ENCODE measurements around the gene CDH22. TPM values are rescaled to one million over a fixed set of nuclear protein-coding genes. Genes with fewer than 3 reads are reported as not detected.

The CDH22 gene
- total RNA-seq, 1 experiment from 2014 or later = 0.07 TPM

GRCh38 chr20:46344488-46345162 is 36.3 kb upstream of the CDH22 start:
- DNase-seq (ENCODE audit: low read depth) = no peak
- in situ Hi-C loops (cut with HindIII; ENCODE audit: low pct_unique_long_range_greater_than_20kb, low sequenced_read_pairs) = no loop called here

- DNase-seq (ENCODE audit: low read depth) = no peak
- in situ Hi-C loops (cut with HindIII; ENCODE audit: low pct_unique_long_range_greater_than_20kb, low sequenced_read_pairs) = no loop called here
These were observed 35.7 kb upstream of the CDH22 start for GRCh38 chr20:46343975-46344357.

- no peak for DNase-seq (ENCODE audit: low read depth)
These were observed 35.2 kb upstream of the CDH22 start for GRCh38 chr20:46343348-46343974.

GRCh38 chr20:46342451-46343347 is 34.4 kb upstream of the CDH22 start:
- in situ Hi-C loops (cut with HindIII; ENCODE audit: low pct_unique_long_range_greater_than_20kb, low sequenced_read_pairs) = no loop called here
- no peak for DNase-seq (ENCODE audit: low read depth)

More at GRCh38 chr20:46343348-46343974, 35.2 kb upstream of the CDH22 start:
- in situ Hi-C loops (cut with HindIII; ENCODE audit: low pct_unique_long_range_greater_than_20kb, low sequenced_read_pairs) = no loop called here

- in situ Hi-C loops (cut with HindIII; ENCODE audit: low pct_unique_long_range_greater_than_20kb, low sequenced_read_pairs) = no loop called here
- DNase-seq (ENCODE audit: low read depth) = no peak
These were observed 33.7 kb upstream of the CDH22 start for GRCh38 chr20:46342010-46342378.

- in situ Hi-C loops (cut with HindIII; ENCODE audit: low pct_unique_long_range_greater_than_20kb, low sequenced_read_pairs) = no loop called here
- no peak for DNase-seq (ENCODE audit: low read depth)
These were observed 33.0 kb upstream of the CDH22 start for GRCh38 chr20:46341074-46342009.

GRCh38 chr20:46339037-46339436 is 30.7 kb upstream of the CDH22 start:
- DNase-seq (ENCODE audit: low read depth) = no peak
- in situ Hi-C loops (cut with HindIII; ENCODE audit: low pct_unique_long_range_greater_than_20kb, low sequenced_read_pairs) = no loop called here

- no peak for DNase-seq (ENCODE audit: low read depth)
- in situ Hi-C loops (cut with HindIII; ENCODE audit: low pct_unique_long_range_greater_than_20kb, low sequenced_read_pairs) = no loop called here
These were observed 28.4 kb upstream of the CDH22 start for GRCh38 chr20:46336735-46337134.

GRCh38 chr20:46334303-46334904 is 26.1 kb upstream of the CDH22 start:
- DNase-seq (ENCODE audit: low read depth) = no peak
- in situ Hi-C loops (cut with HindIII; ENCODE audit: low pct_unique_long_range_greater_than_20kb, low sequenced_read_pairs) = no loop called here

GRCh38 chr20:46333161-46333991 is 25.1 kb upstream of the CDH22 start:
- in situ Hi-C loops (cut with HindIII; ENCODE audit: low pct_unique_long_range_greater_than_20kb, low sequenced_read_pairs) = no loop called here
- no peak for DNase-seq (ENCODE audit: low read depth)

- in situ Hi-C loops (cut with HindIII; ENCODE audit: low pct_unique_long_range_greater_than_20kb, low sequenced_read_pairs) = no loop called here
- DNase-seq (ENCODE audit: low read depth) = no peak
These were observed 24.3 kb upstream of the CDH22 start for GRCh38 chr20:46332373-46333160.

GRCh38 chr20:46331611-46332361 is 23.5 kb upstream of the CDH22 start:
- DNase-seq (ENCODE audit: low read depth) = no peak
- in situ Hi-C loops (cut with HindIII; ENCODE audit: low pct_unique_long_range_greater_than_20kb, low sequenced_read_pairs) = no loop called here

- in situ Hi-C loops (cut with HindIII; ENCODE audit: low pct_unique_long_range_greater_than_20kb, low sequenced_read_pairs) = no loop called here
- DNase-seq (ENCODE audit: low read depth) = no peak
These were observed 22.6 kb upstream of the CDH22 start for GRCh38 chr20:46330831-46331371.

- in situ Hi-C loops (cut with HindIII; ENCODE audit: low pct_unique_long_range_greater_than_20kb, low sequenced_read_pairs) = no loop called here
- DNase-seq (ENCODE audit: low read depth) = no peak
These were observed 21.9 kb upstream of the CDH22 start for GRCh38 chr20:46330072-46330763.

Measured in Caki2 (cell line).